Right ventricle myocardium superior (tissue), 1 donor: Measurements from ENCODE around the gene MRPS16. TPM values are rescaled to one million over a fixed set of nuclear protein-coding genes. Genes with fewer than 3 reads are reported as not detected.

Experiments
- ATAC-seq: fragments of 200-7000 bp; cut with Tn5 transposase; one replicate; pipeline ENCODE4 v1.9.1; 2020; ENCODE audit warnings: mild to moderate bottlenecking; ENCODE audit not compliant: poor library complexity
- DNase-seq: peaks from one replicate; pipeline ENCODE4 v3.0.0-alpha.2; 2020
- intact Hi-C: fragments of 100-400 bp; cut with DNase I; formaldehyde crosslinking; loops from one replicate; pipeline ENCODE4 v1.11.2; 2022
- total RNA-seq: library from RNA; stranded (reverse); fragmentation: NEBNext Ultra II Directional; extraction: Animal tissue kit (Norgen Biotek cat#: 25700); gene quantifications from one replicate; pipeline ENCODE4 v1.2.1, GENCODE V29; 2021
- donor health status: DM: no; HTN: yes; CAD: no; lungs with severe emphysema.

MRPS16 gene
- total RNA-seq, 1 donor from 2014 or later = 102 TPM

- peak; percentile 99 for DNase-seq
- ATAC-seq = peak; percentile 96
- intact Hi-C loops = no loop called here
Observed at GRCh38 chr10:73246646-73247508, 5.6 kb downstream of the MRPS16 start, which contains the start of gene DNAJC9. TSS of gene DNAJC9 (minus strand) at chr10:73247255. CDS start at chr10:73247189, 66 bp downstream.

GRCh38 chr10:73246322-73246645 lies 6.2 kb downstream of the MRPS16 start:
- no peak for DNase-seq
- intact Hi-C loops = no loop called here
- ATAC-seq = no peak

GRCh38 chr10:73244866-73245477 lies 7.5 kb downstream of the MRPS16 start:
- intact Hi-C loops = no loop called here
- ATAC-seq (no peak), DNase-seq (no peak)

- no peak for DNase-seq
- intact Hi-C loops = no loop called here
- no peak for ATAC-seq
Observed at GRCh38 chr10:73239908-73240307, 12.5 kb downstream of the MRPS16 start.

- DNase-seq (no peak), ATAC-seq (no peak)
- intact Hi-C loops = no loop called here
Observed at GRCh38 chr10:73238990-73239566, 13.4 kb downstream of the MRPS16 start.

GRCh38 chr10:73234695-73235094 lies 17.7 kb downstream of the MRPS16 start:
- intact Hi-C loops = no loop called here
- peak; percentile 18 for ATAC-seq
- no peak for DNase-seq

GRCh38 chr10:73233883-73234282 lies 18.6 kb downstream of the MRPS16 start:
- intact Hi-C loops = no loop called here
- ATAC-seq = peak; percentile 29

GRCh38 chr10:73232887-73233286 lies 19.6 kb downstream of the MRPS16 start:
- intact Hi-C loops = no loop called here
- ATAC-seq = no peak

More at GRCh38 chr10:73233883-73234282, 18.6 kb downstream of the MRPS16 start:
- no peak for DNase-seq

GRCh38 chr10:73229567-73229966 lies 22.9 kb downstream of the MRPS16 start:
- ATAC-seq (no peak), DNase-seq (no peak)
- intact Hi-C loops = no loop called here

More at GRCh38 chr10:73232887-73233286, 19.6 kb downstream of the MRPS16 start:
- no peak for DNase-seq

GRCh38 chr10:73228247-73228646 lies 24.2 kb downstream of the MRPS16 start:
- no peak for DNase-seq
- intact Hi-C loops = no loop called here
- no peak for ATAC-seq

GRCh38 chr10:73226663-73227062 lies 25.8 kb downstream of the MRPS16 start:
- DNase-seq (no peak), ATAC-seq (no peak)
- intact Hi-C loops = no loop called here

GRCh38 chr10:73225518-73225917 lies 26.9 kb downstream of the MRPS16 start:
- DNase-seq (no peak), ATAC-seq (no peak)
- intact Hi-C loops = no loop called here

- DNase-seq = no peak
- no peak for ATAC-seq
- intact Hi-C loops = no loop called here
Observed at GRCh38 chr10:73220989-73221388, 31.5 kb downstream of the MRPS16 start.

GRCh38 chr10:73219384-73219783 lies 33.1 kb downstream of the MRPS16 start:
- DNase-seq (no peak), ATAC-seq (no peak)
- intact Hi-C loops = no loop called here

- no peak for DNase-seq
- ATAC-seq = no peak
- intact Hi-C loops = no loop called here
Observed at GRCh38 chr10:73218431-73219191, 33.8 kb downstream of the MRPS16 start.

GRCh38 chr10:73217628-73218027 lies 34.8 kb downstream of the MRPS16 start:
- intact Hi-C loops = no loop called here
- DNase-seq (no peak), ATAC-seq (no peak)

- no peak for ATAC-seq
- intact Hi-C loops = no loop called here
Observed at GRCh38 chr10:73215749-73216148, 36.7 kb downstream of the MRPS16 start.

GRCh38 chr10:73211106-73211811 lies 41.2 kb downstream of the MRPS16 start:
- intact Hi-C loops = no loop called here
- ATAC-seq = no peak
- DNase-seq = no peak

More at GRCh38 chr10:73215749-73216148, 36.7 kb downstream of the MRPS16 start:
- no peak for DNase-seq
